HEK293 (cell line): ENCODE measurements around the gene IRAK4.
A peak's percentile ranks its signal among the peaks of the same experiment; 100 is the strongest.

Experiments used
- EGR2 ChIP-seq: fragments of 450-650 bp; formaldehyde crosslinking; IDR thresholded peaks from 2 replicates; pipeline ENCODE4 v1.5.1; 2016; ENCODE audit warnings: low read depth, missing biosample characterization, missing genetic modification characterization
- GLI4 ChIP-seq: fragments of 450-650 bp; formaldehyde crosslinking; IDR thresholded peaks from 2 replicates; pipeline ENCODE4 v1.5.1; 2016; ENCODE audit warnings: missing biosample characterization, missing genetic modification characterization
- PRDM1 ChIP-seq: fragments of 450-650 bp; formaldehyde crosslinking; IDR thresholded peaks from 2 replicates; pipeline ENCODE4; 2016; ENCODE audit warnings: missing biosample characterization, missing genetic modification characterization
- ZBTB20 ChIP-seq: fragments of 450-650 bp; formaldehyde crosslinking; IDR thresholded peaks from 2 replicates; pipeline ENCODE4 v1.5.1; 2016; ENCODE audit warnings: missing biosample characterization, missing genetic modification characterization
- ZBTB21 ChIP-seq: fragments of 450-650 bp; formaldehyde crosslinking; IDR thresholded peaks from 2 replicates; pipeline ENCODE4 v1.5.1; 2017; ENCODE audit warnings: missing biosample characterization, missing genetic modification characterization
- ZFHX2 ChIP-seq: fragments of 450-650 bp; formaldehyde crosslinking; conservative IDR thresholded peaks from 2 replicates; pipeline ENCODE4 v1.5.1; 2016; ENCODE audit warnings: missing biosample characterization, missing genetic modification characterization
- ZIC2 ChIP-seq: fragments of 450-650 bp; formaldehyde crosslinking; IDR thresholded peaks from 2 replicates; pipeline ENCODE4 v1.5.1; 2016; ENCODE audit warnings: missing biosample characterization, missing genetic modification characterization
- ZNF221 ChIP-seq: fragments of 450-650 bp; formaldehyde crosslinking; IDR thresholded peaks from 2 replicates; pipeline ENCODE4 v1.5.1; 2017; ENCODE audit warnings: missing biosample characterization, missing genetic modification characterization, borderline replicate concordance
- ZNF366 ChIP-seq: fragments of 450-650 bp; formaldehyde crosslinking; conservative IDR thresholded peaks from 2 replicates; pipeline ENCODE4 v1.5.1; 2016; ENCODE audit warnings: missing biosample characterization, missing genetic modification characterization
- ZNF37A ChIP-seq: fragments of 450-650 bp; IDR thresholded peaks from 2 replicates; pipeline ENCODE4 v1.5.1; 2018; ENCODE audit warnings: missing biosample characterization, missing genetic modification characterization
- ZNF701 ChIP-seq: fragments of 450-650 bp; formaldehyde crosslinking; IDR thresholded peaks from 2 replicates; pipeline ENCODE4 v1.5.1; 2016; ENCODE audit warnings: missing biosample characterization, missing genetic modification characterization
- ZNF76 ChIP-seq: fragments of 450-650 bp; formaldehyde crosslinking; IDR thresholded peaks from 2 replicates; pipeline ENCODE4; 2016; ENCODE audit warnings: low read depth, missing biosample characterization, missing genetic modification characterization, borderline replicate concordance
- TF ChIP-seq, protein P1 (sequence below): fragments of 450-650 bp; formaldehyde crosslinking; IDR thresholded peaks from 2 replicates; pipeline ENCODE4 v1.5.1; 2016; ENCODE audit warnings: missing biosample characterization, missing genetic modification characterization

IRAK4 gene

DNA sequence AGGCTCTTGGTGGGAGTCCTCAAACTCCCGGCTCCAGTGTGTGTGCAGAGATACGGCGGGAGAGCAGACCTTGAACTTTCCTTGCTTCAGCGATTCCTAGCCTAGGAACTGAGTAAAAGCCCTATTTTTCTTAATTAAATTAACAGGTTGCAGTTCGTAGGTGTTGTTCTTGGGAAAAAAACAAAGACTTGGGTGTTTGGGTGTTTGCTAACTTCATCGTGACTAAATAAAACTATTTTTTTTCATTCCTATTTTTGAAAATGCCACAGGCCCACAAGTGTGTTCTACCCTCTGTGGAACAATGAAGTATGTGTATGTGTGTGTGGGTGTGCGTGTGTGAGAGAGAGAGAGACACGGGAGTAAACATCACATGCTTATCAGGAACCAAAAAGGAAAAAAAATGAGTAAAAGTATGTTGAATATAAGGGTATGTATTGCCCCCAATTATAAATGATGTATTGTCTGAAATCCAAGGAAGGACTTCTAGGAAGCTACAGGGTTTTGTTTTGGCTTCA, 77.8 kb downstream of the IRAK4 start (continued):
- TF ChIP-seq GLI4 (no peak), ZBTB21 (tag by site-specific recombination) (no peak), ZNF76 (tag by site-specific recombination) (no peak), ZFHX2 (peak; percentile 73), ZIC2 (tag by site-specific recombination) (no peak), ZNF366 (tag by site-specific recombination) (no peak), ZBTB20 (tag by site-specific recombination) (peak; percentile 21; the same call in 1 of the 2 replicates), ZNF221 (tag by site-specific recombination) (no peak), PRDM1 (tag by site-specific recombination) (peak; percentile 44; the same call in 1 of the 2 replicates), ZNF37A (tag by site-specific recombination) (no peak), EGR2 (tag by site-specific recombination) (peak; percentile 77), ZNF701 (tag by site-specific recombination) (no peak)
- TF ChIP-seq, protein P1, sequence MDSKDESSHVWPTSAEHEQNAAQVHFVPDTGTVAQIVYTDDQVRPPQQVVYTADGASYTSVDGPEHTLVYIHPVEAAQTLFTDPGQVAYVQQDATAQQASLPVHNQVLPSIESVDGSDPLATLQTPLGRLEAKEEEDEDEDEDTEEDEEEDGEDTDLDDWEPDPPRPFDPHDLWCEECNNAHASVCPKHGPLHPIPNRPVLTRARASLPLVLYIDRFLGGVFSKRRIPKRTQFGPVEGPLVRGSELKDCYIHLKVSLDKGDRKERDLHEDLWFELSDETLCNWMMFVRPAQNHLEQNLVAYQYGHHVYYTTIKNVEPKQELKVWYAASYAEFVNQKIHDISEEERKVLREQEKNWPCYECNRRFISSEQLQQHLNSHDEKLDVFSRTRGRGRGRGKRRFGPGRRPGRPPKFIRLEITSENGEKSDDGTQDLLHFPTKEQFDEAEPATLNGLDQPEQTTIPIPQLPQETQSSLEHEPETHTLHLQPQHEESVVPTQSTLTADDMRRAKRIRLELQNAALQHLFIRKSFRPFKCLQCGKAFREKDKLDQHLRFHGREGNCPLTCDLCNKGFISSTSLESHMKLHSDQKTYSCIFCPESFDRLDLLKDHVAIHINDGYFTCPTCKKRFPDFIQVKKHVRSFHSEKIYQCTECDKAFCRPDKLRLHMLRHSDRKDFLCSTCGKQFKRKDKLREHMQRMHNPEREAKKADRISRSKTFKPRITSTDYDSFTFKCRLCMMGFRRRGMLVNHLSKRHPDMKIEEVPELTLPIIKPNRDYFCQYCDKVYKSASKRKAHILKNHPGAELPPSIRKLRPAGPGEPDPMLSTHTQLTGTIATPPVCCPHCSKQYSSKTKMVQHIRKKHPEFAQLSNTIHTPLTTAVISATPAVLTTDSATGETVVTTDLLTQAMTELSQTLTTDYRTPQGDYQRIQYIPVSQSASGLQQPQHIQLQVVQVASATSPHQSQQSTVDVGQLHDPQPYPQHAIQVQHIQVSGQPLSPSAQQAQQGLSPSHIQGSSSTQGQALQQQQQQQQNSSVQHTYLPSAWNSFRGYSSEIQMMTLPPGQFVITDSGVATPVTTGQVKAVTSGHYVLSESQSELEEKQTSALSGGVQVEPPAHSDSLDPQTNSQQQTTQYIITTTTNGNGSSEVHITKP (tag by site-specific recombination): peak; percentile 23; the same call in 1 of the 2 replicates
